ENCODE results near the gene VAC14.

GRCh38 chr16:70750893-70751467 lies 50.0 kb downstream of the VAC14 start:
- TF ChIP-seq CTCF (conservative IDR thresholded peaks at IDR 0.05; ENCODE audit: low read length) (no peak), EZH2phosphoT487 (IDR thresholded peaks at IDR 0.05; ENCODE audit: borderline replicate concordance) (no peak)
